Stimulated activated CD8-positive, alpha-beta memory T cell treated with anti-CD3 and anti-CD28 coated beads, Interleukin-4, amount 100 ng/mL, for 24 hours (primary cell): ENCODE measurements around the gene IL6R.
A peak's percentile ranks its signal among the peaks of the same experiment; 100 is the strongest.

Experiments used
- DNase-seq: peaks from one replicate; pipeline ENCODE4 v3.0.0-alpha.2; 2020; ENCODE audit warnings: low read depth

The IL6R gene

DNA sequence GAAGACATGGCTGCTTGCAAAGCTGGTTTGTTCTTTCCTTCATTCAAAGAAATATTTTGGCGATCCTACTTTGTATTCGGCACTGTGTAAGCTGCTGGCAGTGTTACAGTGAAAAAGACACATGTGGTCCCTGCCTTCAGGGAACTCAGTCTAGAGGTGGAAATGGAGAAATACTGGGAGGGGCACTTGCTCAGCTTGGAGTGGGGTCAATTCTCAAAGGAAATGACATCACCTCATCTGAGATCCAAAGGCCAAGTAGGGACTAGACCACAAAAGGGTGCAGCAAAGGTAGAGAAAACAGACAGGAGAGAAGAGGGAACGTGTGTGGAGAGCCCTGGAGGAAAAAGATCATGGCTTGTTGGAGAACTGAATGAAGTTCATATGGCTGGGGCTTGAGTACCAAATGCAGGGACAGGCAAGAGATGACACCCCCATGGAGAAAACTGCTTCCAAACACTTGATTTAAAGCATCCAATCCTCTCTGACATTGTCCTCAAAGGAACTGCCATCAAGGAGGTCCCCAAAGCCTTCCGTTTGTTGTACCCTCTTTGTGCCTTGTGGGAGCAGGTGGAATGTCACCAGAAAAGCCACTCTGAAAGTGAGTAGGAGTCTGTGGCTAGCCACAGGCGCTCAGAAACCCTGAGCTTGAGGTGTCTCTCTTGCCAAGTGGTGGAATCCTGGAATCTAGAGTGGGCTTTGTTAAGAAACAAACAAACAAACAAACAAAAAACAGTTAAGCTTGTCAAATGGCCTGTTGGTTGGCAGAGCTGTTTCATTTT, 48.6 kb downstream of the IL6R start:
- no peak for DNase-seq

GRCh38 chr1:154454386-154455120, 49.4 kb downstream of the IL6R start:
- no peak for DNase-seq

GRCh38 chr1:154456631-154457030, 51.5 kb downstream of the IL6R start:
- no peak for DNase-seq

DNA sequence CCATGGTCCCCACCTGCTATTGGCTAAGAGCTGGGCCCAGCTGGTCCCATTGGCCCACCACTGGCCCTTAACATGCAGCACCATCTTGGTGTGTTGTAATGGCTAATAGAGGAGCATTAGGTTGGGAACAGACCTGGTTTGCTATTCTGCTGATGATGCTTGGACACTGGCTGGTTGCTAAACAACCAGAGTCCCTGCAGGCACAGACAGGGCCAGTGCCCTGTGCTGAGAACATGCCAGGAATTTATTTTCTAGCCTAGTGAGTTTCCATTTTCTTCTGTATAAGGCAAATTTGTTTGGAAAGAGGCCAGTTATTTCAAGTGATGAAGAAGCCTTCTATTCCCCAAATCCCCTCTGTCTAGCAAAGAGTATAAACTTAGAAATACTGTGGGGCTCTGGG, 53.9 kb downstream of the IL6R start:
- DNase-seq, result no peak

- no peak for DNase-seq
Measured at GRCh38 chr1:154460695-154461260, 55.6 kb downstream of the IL6R start.

DNA sequence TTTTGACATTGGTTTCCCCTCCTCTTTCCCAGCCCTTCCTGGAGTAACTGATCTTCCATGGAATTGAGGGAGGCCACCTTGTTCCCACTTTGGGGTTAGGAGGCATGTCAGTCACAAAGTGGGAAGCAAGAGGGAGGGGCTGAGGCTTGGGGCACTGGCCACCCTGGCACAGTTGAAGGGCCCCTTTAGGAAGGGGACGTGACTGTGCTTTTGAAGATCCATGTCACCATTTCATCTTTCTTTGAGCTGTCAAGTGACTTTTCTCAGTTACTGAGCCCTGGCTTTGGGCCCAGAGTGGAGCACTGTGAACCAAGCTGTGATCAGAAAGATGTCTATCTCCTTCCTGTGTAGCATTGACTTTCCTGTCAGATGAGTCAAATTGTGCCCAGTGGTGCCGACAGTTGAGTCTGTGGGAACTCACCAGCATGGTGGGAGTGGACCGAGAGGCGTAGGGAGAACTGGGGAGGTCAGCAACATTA, 58.4 kb downstream of the IL6R start:
- DNase-seq, result peak; percentile 39

GRCh38 chr1:154465621-154466195, 60.6 kb downstream of the IL6R start:
- no peak for DNase-seq

DNA sequence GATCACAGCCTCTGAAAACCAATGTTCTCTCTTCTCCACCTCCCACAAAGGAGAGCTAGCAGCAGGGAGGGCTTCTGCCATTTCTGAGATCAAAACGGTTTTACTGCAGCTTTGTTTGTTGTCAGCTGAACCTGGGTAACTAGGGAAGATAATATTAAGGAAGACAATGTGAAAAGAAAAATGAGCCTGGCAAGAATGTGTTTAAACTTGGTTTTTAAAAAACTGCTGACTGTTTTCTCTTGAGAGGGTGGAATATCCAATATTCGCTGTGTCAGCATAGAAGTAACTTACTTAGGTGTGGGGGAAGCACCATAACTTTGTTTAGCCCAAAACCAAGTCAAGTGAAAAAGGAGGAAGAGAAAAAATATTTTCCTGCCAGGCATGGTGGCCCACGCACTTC, 61.1 kb downstream of the IL6R start:
- DNase-seq, result no peak

DNA sequence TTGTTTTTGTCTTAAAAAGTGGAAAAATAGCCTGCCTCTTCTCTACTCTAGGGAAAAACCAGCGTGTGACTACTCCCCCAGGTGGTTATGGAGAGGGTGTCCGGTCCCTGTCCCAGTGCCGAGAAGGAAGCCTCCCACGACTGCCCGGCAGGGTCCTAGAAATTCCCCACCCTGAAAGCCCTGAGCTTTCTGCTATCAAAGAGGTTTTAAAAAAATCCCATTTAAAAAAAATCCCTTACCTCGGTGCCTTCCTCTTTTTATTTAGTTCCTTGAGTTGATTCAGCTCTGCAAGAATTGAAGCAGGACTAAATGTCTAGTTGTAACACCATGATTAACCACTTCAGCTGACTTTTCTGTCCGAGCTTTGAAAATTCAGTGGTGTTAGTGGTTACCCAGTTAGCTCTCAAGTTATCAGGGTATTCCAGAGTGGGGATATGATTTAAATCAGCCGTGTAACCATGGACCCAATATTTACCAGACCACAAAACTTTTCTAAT, 61.8 kb downstream of the IL6R start:
- DNase-seq, result no peak

DNA sequence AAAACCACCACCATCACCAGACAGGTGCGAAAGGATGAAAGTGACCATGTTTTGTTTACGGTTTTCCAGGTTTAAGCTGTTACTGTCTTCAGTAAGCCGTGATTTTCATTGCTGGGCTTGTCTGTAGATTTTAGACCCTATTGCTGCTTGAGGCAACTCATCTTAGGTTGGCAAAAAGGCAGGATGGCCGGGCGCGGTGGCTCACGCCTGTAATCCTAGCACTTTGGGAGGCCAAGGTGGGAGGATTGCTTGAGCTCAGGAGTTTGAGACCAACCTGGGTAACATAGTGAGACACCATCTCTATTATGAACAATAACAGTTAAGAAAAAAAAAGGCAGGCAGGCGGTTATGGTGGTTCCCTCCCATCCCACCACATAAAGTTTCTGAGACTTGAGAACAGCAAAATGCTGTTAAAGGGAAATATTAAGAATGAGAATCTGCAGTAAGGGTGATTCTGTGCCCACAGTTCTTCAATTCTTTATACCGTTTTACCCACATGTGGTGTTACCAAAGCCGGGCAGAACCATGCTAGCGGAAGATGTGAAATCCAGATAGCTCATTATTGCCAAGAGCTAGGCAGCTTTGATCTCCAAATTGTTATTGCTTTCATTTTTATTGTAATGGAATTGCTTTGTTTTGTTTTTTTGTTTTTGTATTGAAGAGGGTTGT, 62.4 kb downstream of the IL6R start:
- DNase-seq, result no peak

DNA sequence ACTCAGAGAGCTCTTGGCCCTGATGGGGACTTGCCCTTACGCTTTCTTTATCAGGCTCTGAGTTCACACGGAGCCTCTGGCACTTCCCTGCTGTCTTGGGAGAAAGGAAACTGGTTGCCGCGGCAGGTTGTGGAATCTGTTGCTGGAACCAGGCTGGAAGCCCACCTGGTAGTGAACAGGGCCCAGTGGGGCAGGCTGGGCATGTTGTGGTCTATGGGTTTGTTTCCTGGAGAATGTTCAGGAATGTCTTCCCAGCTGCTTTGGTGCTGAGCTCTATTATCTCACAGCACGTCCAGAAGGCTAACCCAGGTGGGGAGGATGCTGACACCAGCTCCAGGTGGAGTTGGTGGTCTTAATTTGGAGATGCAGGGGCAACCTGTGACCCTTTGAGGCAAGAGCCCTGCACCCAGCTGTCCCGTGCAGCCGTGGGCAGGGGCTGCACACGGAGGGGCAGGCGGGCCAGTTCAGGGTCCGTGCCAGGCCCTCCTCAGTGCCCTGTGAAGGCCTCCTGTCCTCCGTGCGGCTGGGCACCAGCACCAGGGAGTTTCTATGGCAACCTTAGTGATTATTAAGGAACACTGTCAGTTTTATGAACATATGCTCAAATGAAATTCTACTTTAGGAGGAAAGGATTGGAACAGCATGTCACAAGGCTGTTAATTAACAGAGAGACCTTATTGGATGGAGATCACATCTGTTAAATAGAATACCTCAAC, 63.5 kb downstream of the IL6R start:
- no peak for DNase-seq

- no peak for DNase-seq
Measured at GRCh38 chr1:154469844-154470560, 64.9 kb downstream of the IL6R start.

DNA sequence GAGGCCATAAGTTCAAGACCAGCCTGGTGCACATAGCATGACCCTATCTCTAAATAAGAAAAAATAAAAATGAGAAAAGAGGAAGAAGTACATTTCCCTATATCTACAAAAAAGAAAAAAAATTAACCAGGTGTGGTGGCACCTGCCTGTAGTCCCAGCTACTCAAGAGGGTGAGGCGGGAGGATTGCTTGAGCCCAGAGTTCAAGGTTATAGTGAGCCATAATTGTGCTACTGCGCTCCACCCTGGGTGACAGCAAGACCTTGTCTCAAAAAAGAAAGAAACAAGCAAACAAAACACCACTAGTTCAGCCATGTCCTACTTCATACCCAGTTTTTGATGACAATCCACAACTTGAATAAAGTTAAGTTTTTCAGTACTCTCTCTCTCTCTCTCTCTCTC, 66.2 kb downstream of the IL6R start:
- DNase-seq, result no peak

DNA sequence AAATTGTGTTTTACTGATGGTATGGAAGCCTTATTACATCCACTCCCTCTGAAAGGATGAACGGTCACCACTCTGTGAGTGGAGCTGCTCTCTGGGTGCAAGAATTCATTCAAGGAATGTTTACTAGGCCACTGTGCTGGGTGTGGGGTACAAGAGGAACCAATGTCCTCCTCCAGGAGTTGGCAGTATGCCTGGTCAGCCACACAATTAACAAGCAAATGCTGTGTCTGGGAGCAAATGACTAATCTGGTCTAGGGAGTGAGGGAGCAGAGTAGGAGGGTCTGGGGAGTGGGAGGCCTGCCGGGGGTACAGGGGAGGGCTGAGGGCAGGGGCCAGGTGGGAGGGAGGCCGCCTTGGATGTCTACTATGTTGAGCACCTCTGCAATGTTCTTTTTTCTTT, 69.7 kb downstream of the IL6R start:
- no peak for DNase-seq

- DNase-seq, result no peak
Measured at GRCh38 chr1:154476791-154477190, 71.6 kb downstream of the IL6R start.

GRCh38 chr1:154478013-154478412, 72.9 kb downstream of the IL6R start:
- no peak for DNase-seq

GRCh38 chr1:154478639-154479038, 73.5 kb downstream of the IL6R start:
- no peak for DNase-seq

- peak; percentile 13 for DNase-seq
Measured at GRCh38 chr1:154479764-154480421, 74.8 kb downstream of the IL6R start.

GRCh38 chr1:154481053-154481452, 75.9 kb downstream of the IL6R start:
- DNase-seq, result no peak
